Ecto neural progenitor cell (in vitro differentiated cells): ENCODE results near the gene FOXF1.

Experiments
- DNase-seq: peaks from one replicate; pipeline ENCODE4 v3.0.0-alpha.2; 2018; ENCODE audit warnings: low spot score

Gene FOXF1

GRCh38 chr16:86558355-86559193 is 48.2 kb downstream of the FOXF1 start:
- DNase-seq, result no peak

- DNase-seq, result no peak
These were observed 49.5 kb downstream of the FOXF1 start for GRCh38 chr16:86559802-86560305.

DNA sequence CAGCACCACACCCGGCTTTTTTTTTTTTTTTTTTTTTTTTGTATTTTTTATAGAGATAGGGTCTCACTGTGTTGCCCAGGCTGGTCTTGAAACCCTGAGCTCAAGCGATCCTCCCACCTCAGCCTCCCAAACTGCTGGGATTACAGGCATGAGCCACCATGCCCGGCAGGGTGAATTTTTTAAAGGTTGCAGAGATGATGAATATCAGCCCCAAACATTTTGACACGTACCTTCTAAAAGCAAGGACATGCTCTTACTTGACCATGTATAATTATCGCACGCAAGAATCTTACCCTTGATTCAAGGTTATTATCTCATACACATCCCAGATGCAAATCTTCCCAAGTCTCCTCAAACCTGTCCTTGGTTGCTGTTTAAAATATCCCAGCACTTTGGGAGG is 52.0 kb downstream of the FOXF1 start:
- no peak for DNase-seq

DNA sequence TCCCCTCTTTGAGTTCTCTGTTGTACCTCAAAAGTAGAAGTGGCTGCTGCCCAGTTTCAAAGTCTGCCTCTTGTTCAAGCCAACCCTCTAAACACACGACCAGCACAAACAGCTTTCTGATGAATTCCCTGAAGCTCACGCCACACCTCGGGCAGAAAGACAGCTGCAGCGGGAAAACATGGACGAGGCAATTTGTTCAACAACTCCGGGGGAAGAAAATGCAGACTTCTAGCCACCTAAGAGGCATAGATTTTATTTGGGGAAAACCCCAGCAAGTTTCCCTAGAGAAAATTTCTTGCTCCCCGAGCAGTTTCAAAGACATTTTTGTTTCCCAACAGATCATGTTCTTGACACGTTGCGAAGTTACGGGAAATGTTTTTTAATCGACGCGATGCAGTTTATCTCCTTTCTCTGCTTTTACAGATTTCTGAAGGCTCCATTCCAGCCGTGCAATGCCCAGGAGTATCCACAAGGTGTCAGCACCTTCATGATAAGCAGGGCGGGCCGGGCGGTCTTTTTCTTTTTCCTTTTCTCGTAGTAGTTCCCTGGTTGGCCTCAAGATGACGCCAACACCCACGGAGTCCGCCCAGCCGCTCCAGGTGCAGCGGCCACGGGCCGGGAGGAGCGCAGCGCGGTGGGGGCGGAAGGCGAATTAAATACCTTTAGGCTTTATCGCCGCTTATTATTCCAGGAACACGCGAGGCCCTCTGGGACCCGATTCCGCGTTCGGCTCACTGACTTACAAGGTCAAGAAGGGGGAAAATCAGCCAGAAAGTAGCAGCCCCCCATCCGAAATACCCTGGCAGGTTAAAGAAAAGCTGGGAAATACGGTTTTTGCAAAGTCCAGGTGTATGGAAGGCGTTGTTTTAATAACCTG is 53.4 kb downstream of the FOXF1 start:
- DNase-seq, result peak; percentile 93
